Suppressor macrophage treated with lipopolysaccharide for 4 hours (primary cell): ENCODE results near the gene TUBA3E.
"Not testable (repeated sequence)": the region's sequence is repeated elsewhere in the genome, so short reads cannot be mapped to it uniquely, and the experiment has no call there.

ENCODE experiments used
- DNase-seq: peaks from one replicate; pipeline ENCODE4 v3.0.0-alpha.2; 2020

TUBA3E gene

GRCh38 chr2:130160838-130161705 lies 37.2 kb downstream of the TUBA3E start:
- not testable (repeated sequence) for DNase-seq

- DNase-seq, result no peak
These were observed 38.1 kb downstream of the TUBA3E start for GRCh38 chr2:130160131-130160530.

- not testable (repeated sequence) for DNase-seq
These were observed 38.9 kb downstream of the TUBA3E start for GRCh38 chr2:130159376-130159775.

- no peak for DNase-seq
These were observed 39.6 kb downstream of the TUBA3E start for GRCh38 chr2:130158631-130159030.

GRCh38 chr2:130157825-130158514 lies 40.3 kb downstream of the TUBA3E start:
- peak; percentile 64 for DNase-seq

- not testable (repeated sequence) for DNase-seq
These were observed 40.9 kb downstream of the TUBA3E start for GRCh38 chr2:130157354-130157753.

GRCh38 chr2:130156624-130157004 lies 41.6 kb downstream of the TUBA3E start:
- no peak for DNase-seq

GRCh38 chr2:130155956-130156623 lies 42.1 kb downstream of the TUBA3E start:
- peak; percentile 6 for DNase-seq

- DNase-seq, result no peak
These were observed 43.2 kb downstream of the TUBA3E start for GRCh38 chr2:130154773-130155765.

GRCh38 chr2:130154423-130154770 lies 43.8 kb downstream of the TUBA3E start:
- DNase-seq, result not testable (repeated sequence)

GRCh38 chr2:130153721-130154422 lies 44.4 kb downstream of the TUBA3E start:
- not testable (repeated sequence) for DNase-seq

- DNase-seq, result no peak
These were observed 45.2 kb downstream of the TUBA3E start for GRCh38 chr2:130152816-130153595.

- not testable (repeated sequence) for DNase-seq
These were observed 46.0 kb downstream of the TUBA3E start for GRCh38 chr2:130152136-130152815.

- DNase-seq, result not testable (repeated sequence)
These were observed 47.1 kb downstream of the TUBA3E start for GRCh38 chr2:130151145-130151512.

GRCh38 chr2:130150181-130151144 lies 47.8 kb downstream of the TUBA3E start:
- DNase-seq, result no peak

GRCh38 chr2:130148515-130148914 lies 49.7 kb downstream of the TUBA3E start:
- not testable (repeated sequence) for DNase-seq

GRCh38 chr2:130145006-130145414 lies 53.2 kb downstream of the TUBA3E start, which contains the start of gene CCDC74B:
CCDC74B (minus strand) TSS chr2:130145112; CDS start chr2:130144996, 116 bp downstream.
- peak; percentile 16 for DNase-seq

GRCh38 chr2:130143266-130144039 lies 54.8 kb downstream of the TUBA3E start:
- not testable (repeated sequence) for DNase-seq
